HL-60/S4 (cell line): ENCODE data around the gene ACTMAP.
"Not testable (repeated sequence)": the region's sequence is repeated elsewhere in the genome, so short reads cannot be mapped to it uniquely, and the experiment has no call there.

Experiments used
- in situ Hi-C: fragments of 300-500 bp; cut with MboI; formaldehyde crosslinking; loops from 2 replicates; pipeline ENCODE4 v1.14.3; 2022; ENCODE audit warnings: low sequenced_read_pairs

The ACTMAP gene

GRCh38 chr19:40745402-40745780 is 4.9 kb downstream of the ACTMAP start:
- in situ Hi-C loops: no loop called here

DNA sequence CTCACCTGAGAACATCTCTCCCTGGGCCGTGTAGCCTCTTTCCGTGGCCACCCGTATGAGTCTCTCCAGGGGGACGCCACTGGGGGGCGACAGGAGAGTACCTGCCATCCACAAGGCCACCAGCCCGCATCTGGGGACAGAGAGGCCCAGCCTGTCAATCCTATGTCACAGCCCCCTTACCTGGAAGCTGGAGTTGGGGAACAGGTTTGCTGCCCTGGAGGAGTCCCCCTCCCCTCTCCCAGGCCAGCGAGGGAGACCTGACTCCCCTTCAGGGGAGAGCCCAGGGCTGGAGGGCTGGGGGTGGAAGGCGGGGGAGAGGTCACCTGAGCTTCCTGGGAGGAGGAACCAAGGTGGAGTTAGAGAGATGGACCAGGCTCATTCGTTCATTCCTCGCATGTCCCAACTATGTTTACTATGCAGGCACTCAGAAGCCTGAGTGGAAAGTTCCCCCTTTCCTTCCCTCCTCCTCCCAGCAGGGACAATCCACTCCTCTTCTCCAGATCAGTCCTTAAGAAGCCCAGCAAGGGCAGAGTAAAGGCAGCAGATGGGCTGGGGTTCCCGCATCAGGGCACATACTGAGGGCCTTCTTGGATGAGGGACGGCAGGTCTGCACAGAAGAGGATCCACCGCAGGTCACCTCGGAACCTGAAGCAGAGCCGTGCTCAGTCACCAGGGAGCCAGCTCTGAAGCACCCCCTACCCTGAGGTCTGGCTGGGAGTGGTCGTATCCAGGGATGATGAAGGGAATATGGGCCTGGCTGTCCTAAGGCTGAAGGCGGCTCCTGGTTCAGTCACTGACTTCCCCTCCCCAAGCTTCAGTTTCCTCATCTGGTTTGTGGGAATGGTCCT is 5.5 kb downstream of the ACTMAP start:
- in situ Hi-C loops: no loop called here

- in situ Hi-C loops: no loop called here
Observed at GRCh38 chr19:40743926-40744325, 6.4 kb downstream of the ACTMAP start.

- in situ Hi-C loops: no loop called here
Observed at GRCh38 chr19:40742886-40743285, 7.4 kb downstream of the ACTMAP start.

DNA sequence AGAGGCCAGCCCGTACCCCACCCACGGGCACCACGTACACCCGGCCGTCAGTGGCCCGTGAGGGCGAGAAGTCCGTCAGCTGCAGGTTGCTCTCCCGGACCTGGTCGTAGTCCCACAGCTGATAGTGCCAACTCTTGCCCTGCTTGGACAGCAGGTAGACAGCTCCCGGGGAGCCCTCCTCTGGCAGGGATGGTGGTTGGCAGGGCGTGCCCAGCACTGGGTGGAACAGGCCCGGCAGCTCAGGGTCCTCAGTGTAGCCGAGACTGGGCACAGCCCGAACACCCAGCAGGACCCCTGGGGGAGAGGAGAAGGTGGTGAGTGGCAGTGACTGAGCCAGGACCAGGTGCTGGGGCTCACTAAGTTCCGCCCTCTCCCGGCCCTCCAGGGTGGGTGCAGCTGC is 7.8 kb downstream of the ACTMAP start:
- in situ Hi-C loops: no loop called here

- in situ Hi-C loops: no loop called here
Observed at GRCh38 chr19:40741527-40742390, 8.5 kb downstream of the ACTMAP start.

DNA sequence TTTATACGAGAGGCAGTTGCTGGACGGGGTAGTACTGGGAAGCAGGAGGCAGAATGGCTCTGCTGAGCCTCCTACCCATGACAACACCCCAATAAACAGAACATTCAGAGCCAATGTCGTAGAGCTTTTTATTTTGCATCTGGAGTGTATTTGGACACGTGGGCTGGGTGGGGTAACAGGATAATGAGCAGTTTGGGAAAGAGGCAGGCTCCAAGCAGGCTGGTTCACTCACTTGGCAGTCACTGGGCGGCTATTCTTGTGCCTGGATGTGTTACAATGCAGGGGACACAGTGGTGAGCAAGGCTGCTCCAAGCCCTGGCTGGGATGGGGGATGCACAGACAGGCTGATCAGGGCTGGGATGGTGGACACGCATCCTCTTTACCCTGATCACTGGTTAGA is 9.5 kb downstream of the ACTMAP start:
- in situ Hi-C loops: no loop called here

DNA sequence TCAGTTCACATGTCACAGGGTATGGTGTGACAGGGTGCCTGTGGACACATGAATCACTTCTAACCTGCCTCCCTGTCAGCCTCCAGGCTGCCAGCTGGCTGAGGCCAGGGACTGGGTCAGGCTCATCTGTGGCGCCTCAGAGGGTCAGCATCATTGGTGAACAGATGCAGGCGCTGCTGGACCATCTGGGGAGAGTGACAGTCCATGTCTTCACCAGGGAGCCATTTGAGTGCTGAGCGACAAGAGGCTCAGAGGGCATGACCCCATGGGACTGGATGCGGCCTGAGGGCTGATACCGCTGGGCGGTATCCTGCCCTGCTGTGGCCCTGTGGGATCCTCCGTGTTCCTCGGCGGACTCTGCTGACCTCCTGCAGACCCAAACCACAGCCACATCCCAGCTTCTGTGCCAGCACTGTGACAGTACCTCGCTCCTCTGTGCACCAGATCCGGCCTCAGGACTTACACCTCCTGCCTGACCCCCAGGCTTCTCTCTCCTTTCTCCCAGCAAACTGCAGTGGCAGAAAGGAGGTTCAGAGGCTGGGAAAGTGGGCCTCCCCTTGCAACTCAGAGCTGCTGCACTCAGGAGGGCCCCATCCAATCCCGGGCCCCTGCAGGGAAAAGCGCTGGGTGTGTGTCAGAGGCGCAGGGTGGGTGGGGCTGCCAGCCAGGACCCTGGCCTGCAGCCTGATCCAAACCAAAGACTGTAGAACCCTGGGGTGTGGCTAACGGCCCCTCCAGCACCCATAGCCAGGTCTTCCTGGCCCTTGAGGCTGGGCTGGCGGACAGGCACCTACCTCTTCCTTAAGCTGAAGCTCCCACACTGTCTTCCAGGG is 10.2 kb downstream of the ACTMAP start:
- in situ Hi-C loops: no loop called here

DNA sequence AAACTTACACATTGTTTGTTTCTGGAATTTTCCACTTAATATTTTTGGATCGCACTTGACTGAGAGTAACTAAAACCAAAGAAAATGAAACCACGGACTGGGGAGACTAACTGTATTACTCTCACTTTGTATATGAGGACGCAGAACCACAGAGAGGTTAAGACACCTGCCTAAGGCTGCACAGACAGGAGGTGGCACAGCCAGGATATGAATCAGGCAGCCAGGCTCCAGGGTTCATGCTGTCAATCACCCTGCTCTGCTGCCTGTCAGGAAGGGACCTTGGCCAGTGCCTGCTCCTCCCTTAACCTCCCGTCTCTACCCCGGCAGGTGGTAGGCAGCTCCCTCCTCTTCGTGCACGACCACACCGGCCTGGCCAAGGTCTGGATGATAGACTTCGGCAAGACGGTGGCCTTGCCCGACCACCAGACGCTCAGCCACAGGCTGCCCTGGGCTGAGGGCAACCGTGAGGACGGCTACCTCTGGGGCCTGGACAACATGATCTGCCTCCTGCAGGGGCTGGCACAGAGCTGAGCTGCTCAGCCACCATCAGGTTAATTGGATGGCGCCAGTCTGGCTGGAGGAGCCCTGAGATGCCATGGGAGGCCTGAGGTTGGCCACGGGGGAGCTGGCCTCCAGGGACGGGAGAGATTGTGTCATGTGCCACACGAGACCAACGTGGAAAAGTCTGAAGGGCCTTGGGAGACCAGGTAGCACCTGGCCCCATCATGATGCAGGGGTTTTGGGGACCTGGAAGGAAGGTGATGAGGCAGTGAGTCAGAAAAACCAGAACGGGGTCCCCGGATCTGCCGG is 11.0 kb downstream of the ACTMAP start:
- in situ Hi-C loops: no loop called here

DNA sequence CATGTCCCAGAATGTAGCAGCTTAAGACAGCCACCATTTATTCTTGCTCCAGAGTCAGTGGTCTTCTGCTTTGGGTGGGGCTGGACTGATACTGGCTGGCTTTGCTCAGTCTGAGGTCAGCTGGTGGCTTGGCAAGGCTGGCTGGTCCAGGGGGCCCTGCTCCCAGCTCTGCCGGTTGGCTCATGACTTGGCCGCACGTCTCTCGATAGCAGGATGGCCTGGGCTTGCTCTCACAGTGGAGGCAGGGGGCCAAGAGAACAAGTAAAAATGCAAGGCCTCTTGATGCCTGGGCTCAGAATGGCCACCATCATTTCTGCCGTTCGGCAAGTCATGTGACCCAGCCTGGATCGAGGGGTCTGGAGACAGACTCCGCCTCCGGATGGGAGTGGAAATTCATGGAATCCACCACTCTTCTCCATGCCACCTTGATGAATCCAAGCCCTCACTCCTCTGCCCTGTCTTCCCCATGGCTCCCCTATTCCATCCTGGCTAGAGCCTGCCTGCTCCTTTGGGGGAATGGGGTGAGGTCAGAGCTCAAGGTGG is 13.1 kb downstream of the ACTMAP start:
- in situ Hi-C loops: no loop called here

GRCh38 chr19:40736661-40737060 is 13.6 kb downstream of the ACTMAP start:
- in situ Hi-C loops: no loop called here

- in situ Hi-C loops: no loop called here
Observed at GRCh38 chr19:40735013-40735771, 15.1 kb downstream of the ACTMAP start.

DNA sequence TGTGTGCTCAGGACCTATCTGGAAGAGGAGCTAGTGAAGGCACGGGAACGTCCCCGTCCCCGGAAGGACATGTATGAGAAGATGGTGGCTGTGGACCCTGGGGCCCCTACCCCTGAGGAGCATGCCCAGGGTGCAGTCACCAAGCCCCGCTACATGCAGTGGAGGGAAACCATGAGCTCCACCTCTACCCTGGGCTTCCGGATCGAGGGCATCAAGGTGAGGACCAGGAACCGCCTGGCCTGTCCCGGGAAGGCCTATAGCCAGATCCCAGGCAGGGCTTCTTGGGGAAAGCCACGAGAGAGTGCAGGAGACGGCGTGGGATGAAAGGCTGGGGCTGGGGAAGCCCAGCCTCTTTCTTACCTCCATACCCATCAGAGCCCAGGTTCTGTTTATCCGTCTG is 17.1 kb downstream of the ACTMAP start:
- in situ Hi-C loops: no loop called here

GRCh38 chr19:40732304-40732703 is 18.0 kb downstream of the ACTMAP start:
- in situ Hi-C loops: not testable (repeated sequence)

GRCh38 chr19:40730065-40730464 is 20.2 kb downstream of the ACTMAP start:
- in situ Hi-C loops: not testable (repeated sequence)

- in situ Hi-C loops: no loop called here
Observed at GRCh38 chr19:40726279-40726678, 24.0 kb downstream of the ACTMAP start.

- in situ Hi-C loops: no loop called here
Observed at GRCh38 chr19:40724855-40725254, 25.4 kb downstream of the ACTMAP start.

DNA sequence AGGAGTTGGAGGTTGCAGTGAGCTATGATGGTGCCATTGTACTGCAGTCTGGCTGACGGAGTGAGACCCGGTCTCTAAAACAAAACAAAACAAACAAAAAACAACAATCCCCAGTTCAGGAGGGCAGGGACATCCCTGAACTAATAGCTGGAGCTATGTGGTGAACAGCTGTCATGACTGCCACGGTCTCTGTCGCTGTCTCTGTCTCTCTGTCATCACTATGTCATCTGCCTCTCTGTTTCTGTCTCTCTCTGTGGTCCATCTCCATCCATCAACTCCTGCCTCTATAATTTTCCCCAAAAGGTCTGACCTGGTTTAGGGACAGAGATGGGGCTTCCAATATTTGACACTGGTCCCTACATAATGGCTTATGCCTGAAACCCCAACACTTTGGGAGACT is 26.0 kb downstream of the ACTMAP start:
- in situ Hi-C loops: no loop called here

DNA sequence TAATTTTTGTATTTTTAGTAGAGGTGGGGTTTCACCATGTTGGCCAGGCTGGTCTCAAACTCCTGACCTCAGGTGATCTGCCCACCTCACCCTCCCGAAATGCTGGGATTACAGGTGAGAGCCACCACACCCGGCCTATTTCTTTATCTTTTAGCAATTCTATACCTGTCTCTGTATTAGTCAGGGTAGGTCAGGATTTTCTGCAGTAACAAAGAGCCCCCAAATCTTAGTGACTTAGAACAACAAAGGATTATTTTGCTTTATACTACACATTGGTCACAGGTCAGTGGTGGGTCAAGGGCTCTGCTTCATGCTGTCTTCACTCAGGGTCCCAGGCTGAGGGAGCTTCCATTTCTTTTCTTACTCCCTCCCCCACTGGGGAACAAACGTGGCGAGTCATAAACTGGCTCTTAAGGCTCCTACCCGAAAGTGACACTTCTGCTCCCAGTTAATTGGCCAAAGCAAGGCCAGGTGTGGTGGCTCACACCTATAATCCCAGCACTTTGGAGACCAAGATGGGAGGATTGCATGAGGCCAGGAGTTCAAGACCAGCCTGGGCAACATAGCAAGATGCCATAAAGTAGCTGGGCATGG is 26.5 kb downstream of the ACTMAP start:
- in situ Hi-C loops: no loop called here
